Lower leg skin (tissue), 4 donors: ENCODE results near the gene NMRK2. TPM values are rescaled to one million over a fixed set of nuclear protein-coding genes. Genes with fewer than 3 reads are reported as not detected.

Experiments
- DNase-seq, 2 donors: peaks; one replicate each; pipeline ENCODE4 v3.0.0-alpha.2; 2019; ENCODE audit warnings: low spot score in 2 of 2
- H3K4me3 ChIP-seq: fragments of 200-600 bp; sonication (generic); 2 replicates; pipeline ENCODE4 v1.5.1; 2017; ENCODE audit warnings: mild to moderate bottlenecking, low read depth; ENCODE audit not compliant: poor library complexity, severe bottlenecking
- CTCF ChIP-seq, 3 donors: fragments of 450-650 bp; IDR thresholded peaks; one replicate each; pipeline ENCODE4 v1.5.1; 2016; ENCODE audit warnings: antibody characterized with exemption in 3 of 3, mild to moderate bottlenecking in 3 of 3, moderate library complexity in 2 of 3
- POLR2A ChIP-seq, 2 donors: fragments of 450-650 bp; IDR thresholded peaks; one replicate each; pipeline ENCODE4 v1.6.1; 2016 to 2017; ENCODE audit warnings: antibody characterized with exemption in 2 of 2, mild to moderate bottlenecking in 1 of 2, moderate library complexity in 1 of 2
- WGBS, 2 donors: methylation state at CpG; one replicate each; pipeline ENCODE4 v1.1.5; 2018; 5-methylcytosine and 5-hydroxymethylcytosine counted together
- intact Hi-C: fragments of 100-400 bp; cut with DNase I; formaldehyde crosslinking; loops from one replicate; pipeline ENCODE4 v1.15.0; 2023; ENCODE audit warnings: low total_unique reads
- total RNA-seq, 4 donors: library from RNA; depleted of rRNA; stranded (reverse); fragments of >200 nt; gene quantifications; one replicate each; pipeline ENCODE4 v1.1.0, GENCODE V29; 2016

The NMRK2 gene
- total RNA-seq, 4 donors from 2014 or later = not detected

- H3K4me3 ChIP-seq = no peak overlapping the region
These were observed 49.1 kb downstream of the NMRK2 start for GRCh38 chr19:3981736-3982681.

GRCh38 chr19:3982701-3983541 is 50.1 kb downstream of the NMRK2 start:
- DNase-seq = peak in 1 of 2 donors; percentile 26
- TF ChIP-seq POLR2A (IDR thresholded peaks at IDR 0.05) = no peak
- TF ChIP-seq CTCF (IDR thresholded peaks at IDR 0.05) = no peak
- H3K4me3 ChIP-seq = no peak overlapping the region
- intact Hi-C loops = no loop called here
- 83 to 85% methylated on average over 40 of the region's 40 CpGs for WGBS, 2 donors

More at GRCh38 chr19:3981736-3982681, 49.1 kb downstream of the NMRK2 start:
- WGBS, 2 donors = 86% methylated on average over 39 of the region's 39 CpGs
- TF ChIP-seq CTCF (IDR thresholded peaks at IDR 0.05) (no peak), POLR2A (IDR thresholded peaks at IDR 0.05) (no peak)
- peak in 1 of 2 donors; percentile 14 for DNase-seq
- intact Hi-C loops = no loop called here

GRCh38 chr19:3983542-3983914 is 50.7 kb downstream of the NMRK2 start:
- intact Hi-C loops = no loop called here

GRCh38 chr19:3983936-3984583 is 51.2 kb downstream of the NMRK2 start:
- intact Hi-C loops = no loop called here
- TF ChIP-seq POLR2A (IDR thresholded peaks at IDR 0.05) (no peak), CTCF (IDR thresholded peaks at IDR 0.05) (no peak)
- peak in 1 of 2 donors; percentile 19 for DNase-seq
- WGBS, 2 donors = 21 to 26% methylated on average over 11 to 29 of the region's 30 CpGs
- peak overlapping the region; percentile 99 for H3K4me3 ChIP-seq

More at GRCh38 chr19:3983542-3983914, 50.7 kb downstream of the NMRK2 start:
- 48 to 66% methylated on average over 7 of the region's 7 CpGs for WGBS, 2 donors
- no peak for TF ChIP-seq POLR2A (IDR thresholded peaks at IDR 0.05)
- TF ChIP-seq CTCF (IDR thresholded peaks at IDR 0.05) = no peak
- no peak overlapping the region for H3K4me3 ChIP-seq
- DNase-seq = no peak

GRCh38 chr19:3984584-3984907 is 51.7 kb downstream of the NMRK2 start:
- peak overlapping the region; percentile 99 for H3K4me3 ChIP-seq
- 1 to 2% methylated on average over 10 of the region's 10 CpGs for WGBS, 2 donors
- DNase-seq = peak in 1 of 2 donors; percentile 17
- TF ChIP-seq CTCF (IDR thresholded peaks at IDR 0.05) = no peak
- intact Hi-C loops = no loop called here
